Bronchial epithelial cell (primary cell): ENCODE data around the gene SNAP29. TPM values are rescaled to one million over a fixed set of nuclear protein-coding genes. Genes with fewer than 3 reads are reported as not detected.
"Not testable (repeated sequence)": the region's sequence is repeated elsewhere in the genome, so short reads cannot be mapped to it uniquely, and the experiment has no call there.

Source experiments
- DNase-seq: peaks from one replicate; pipeline ENCODE4 v3.0.0-alpha.2; 2010; ENCODE audit warnings: low read depth
- FAIRE-seq: peaks from 2 replicates; lab custom pipeline; 2011; peaks lifted over from hg19 to GRCh38; lab: Jason Lieb, UNC
- H3K27me3 ChIP-seq: 2 replicates; pipeline ENCODE4 v1.5.1; 2011; ENCODE audit warnings: low read length; ENCODE audit not compliant: control insufficient read depth, insufficient read depth
- H3K36me3 ChIP-seq: 2 replicates; pipeline ENCODE4 v1.5.1; 2011; ENCODE audit warnings: low read length; ENCODE audit not compliant: control insufficient read depth, insufficient read depth
- H3K4me3 ChIP-seq: 2 replicates; pipeline ENCODE4 v1.5.1; 2011; ENCODE audit warnings: mild to moderate bottlenecking, low read depth, low read length, control low read depth
- CTCF ChIP-seq: IDR thresholded peaks from 2 replicates; pipeline ENCODE4 v1.5.1; 2011; ENCODE audit warnings: mild to moderate bottlenecking, moderate library complexity, low read length, control low read depth, inconsistent platforms; ENCODE audit not compliant: insufficient read depth, severe bottlenecking
- total RNA-seq: library from RNA; depleted of rRNA; stranded (reverse); fragments of >200 nt; gene quantifications from 2 replicates; pipeline ENCODE4 v1.2.1, GENCODE V29; 2014

SNAP29 gene
- total RNA-seq, 1 donor from 2014 or later = 3.7 TPM

- DNase-seq = no peak
- no peak for FAIRE-seq
- Histone ChIP-seq H3K4me3 (no peak overlapping the region), H3K27me3 (no peaks in the 10 kb centered on the region), H3K36me3 (peaks cover 7% of the 10 kb centered on the region)
- no peak for TF ChIP-seq CTCF
These were observed 72.4 kb downstream of the SNAP29 start for GRCh38 chr22:20931126-20931654.

GRCh38 chr22:20933910-20934309 lies 75.1 kb downstream of the SNAP29 start:
- Histone ChIP-seq H3K27me3 (no peaks in the 10 kb centered on the region), H3K4me3 (no peak overlapping the region), H3K36me3 (peaks cover 13% of the 10 kb centered on the region)
- FAIRE-seq (no peak), DNase-seq (no peak)
- TF ChIP-seq CTCF = no peak

- not testable (repeated sequence) for DNase-seq, H3K27me3 ChIP-seq, FAIRE-seq, H3K4me3 ChIP-seq
- peaks cover 13% of the 10 kb centered on the region for H3K36me3 ChIP-seq
These were observed 76.2 kb downstream of the SNAP29 start for GRCh38 chr22:20935049-20935448.

- not testable (repeated sequence) for H3K27me3 ChIP-seq, DNase-seq, FAIRE-seq, H3K4me3 ChIP-seq
- peaks cover 13% of the 10 kb centered on the region for H3K36me3 ChIP-seq
These were observed 77.2 kb downstream of the SNAP29 start for GRCh38 chr22:20935780-20936539.

- FAIRE-seq (no peak), DNase-seq (no peak)
- TF ChIP-seq CTCF = no peak
- no peaks in the 10 kb centered on the region for H3K27me3 ChIP-seq
- no peak overlapping the region for H3K4me3 ChIP-seq
- H3K36me3 ChIP-seq = peaks cover 13% of the 10 kb centered on the region
These were observed 78.4 kb downstream of the SNAP29 start for GRCh38 chr22:20937031-20937793.

- FAIRE-seq (no peak), DNase-seq (no peak)
- no peak for TF ChIP-seq CTCF
- Histone ChIP-seq H3K36me3 (peaks cover 13% of the 10 kb centered on the region), H3K27me3 (no peaks in the 10 kb centered on the region), H3K4me3 (no peak overlapping the region)
These were observed 79.2 kb downstream of the SNAP29 start for GRCh38 chr22:20937794-20938671.

GRCh38 chr22:20939457-20940185 lies 80.8 kb downstream of the SNAP29 start:
- H3K36me3 ChIP-seq, DNase-seq, H3K4me3 ChIP-seq, FAIRE-seq, H3K27me3 ChIP-seq: not testable (repeated sequence)
